GM19463 (cell line): ENCODE results near the gene UPF1.
"Not testable (repeated sequence)": the region's sequence is repeated elsewhere in the genome, so short reads cannot be mapped to it uniquely, and the experiment has no call there.

ENCODE experiments used
- ATAC-seq: cut with Tn5 transposase; IDR thresholded peaks from one replicate; pipeline ENCODE4 v1.9.1; 2021; ENCODE audit warnings: mild to moderate bottlenecking, moderate library complexity; ENCODE audit not compliant: unreplicated experiment

Gene UPF1

GRCh38 chr19:18895038-18895823 is 63.5 kb downstream of the UPF1 start:
- no peak for ATAC-seq

- ATAC-seq: no peak
Measured at GRCh38 chr19:18895824-18896341, 64.1 kb downstream of the UPF1 start, which contains the start of gene CERS1. Gene CERS1, minus strand, starts transcription at chr19:18896158. Its CDS starts 86 bp downstream, at chr19:18896072.

GRCh38 chr19:18896421-18896841 is 64.7 kb downstream of the UPF1 start:
- no peak for ATAC-seq

GRCh38 chr19:18897094-18898029 is 65.6 kb downstream of the UPF1 start:
- no peak for ATAC-seq

- ATAC-seq: no peak
Measured at GRCh38 chr19:18898081-18898606, 66.4 kb downstream of the UPF1 start.

- no peak for ATAC-seq
Measured at GRCh38 chr19:18898607-18899408, 67.0 kb downstream of the UPF1 start.

- no peak for ATAC-seq
Measured at GRCh38 chr19:18899624-18900560, 68.1 kb downstream of the UPF1 start.

GRCh38 chr19:18900700-18901481 is 69.1 kb downstream of the UPF1 start:
- no peak for ATAC-seq

GRCh38 chr19:18901491-18901890 is 69.7 kb downstream of the UPF1 start:
- ATAC-seq: no peak

- not testable (repeated sequence) for ATAC-seq
Measured at GRCh38 chr19:18902519-18902918, 70.8 kb downstream of the UPF1 start.

- no peak for ATAC-seq
Measured at GRCh38 chr19:18903156-18904037, 71.6 kb downstream of the UPF1 start.

GRCh38 chr19:18904334-18905057 is 72.7 kb downstream of the UPF1 start:
- ATAC-seq: no peak

GRCh38 chr19:18905058-18905456 is 73.3 kb downstream of the UPF1 start:
- no peak for ATAC-seq

- no peak for ATAC-seq
Measured at GRCh38 chr19:18905513-18906236, 73.9 kb downstream of the UPF1 start.

- no peak for ATAC-seq
Measured at GRCh38 chr19:18906605-18907519, 75.1 kb downstream of the UPF1 start.
